GM18505 (cell line): Measurements from ENCODE around the gene LZIC.

Experiments
- ATAC-seq: cut with Tn5 transposase; IDR thresholded peaks from one replicate; pipeline ENCODE4 v1.9.1; 2021; ENCODE audit not compliant: unreplicated experiment
- POLR2A ChIP-seq: IDR thresholded peaks from 4 replicates; pipeline ENCODE4 v1.6.1; 2011; ENCODE audit warnings: borderline replicate concordance; ENCODE audit not compliant: insufficient read depth, insufficient read length; ENCODE audit errors: extremely low read depth

LZIC gene

GRCh38 chr1:9887070-9887469, 56.1 kb downstream of the LZIC start:
- no peak for TF ChIP-seq POLR2A
- no peak for ATAC-seq

DNA sequence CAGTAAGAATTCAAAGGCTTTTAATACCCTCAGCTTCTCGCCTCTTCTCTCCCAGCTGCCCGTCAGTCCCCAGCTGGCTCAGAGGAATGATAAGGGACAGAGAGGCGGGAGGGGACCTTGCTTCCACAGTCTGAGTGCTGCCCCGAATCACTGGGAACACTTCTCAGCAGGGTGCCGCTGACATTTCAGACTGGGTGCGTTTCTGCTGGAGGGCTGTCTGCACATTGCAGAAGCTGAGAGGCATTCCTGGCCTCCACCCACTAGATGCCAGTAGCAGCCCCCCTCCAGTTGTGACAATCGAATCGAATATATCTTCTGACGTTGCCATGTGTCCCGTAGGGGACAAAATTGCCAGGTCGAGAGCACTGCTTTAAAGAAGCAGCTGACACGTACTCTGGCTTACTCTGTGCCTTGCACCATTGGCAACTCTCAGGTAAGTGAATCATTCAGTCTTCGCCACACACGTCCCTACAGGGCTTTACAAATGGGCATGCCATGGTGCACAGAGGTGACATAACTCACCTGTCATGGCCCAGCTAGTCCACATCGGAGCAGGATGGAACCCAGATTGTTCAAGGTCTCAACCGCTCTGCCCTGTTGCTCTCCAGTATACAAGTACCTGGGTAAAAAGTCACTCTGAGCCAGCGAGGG, 57.0 kb downstream of the LZIC start:
- TF ChIP-seq POLR2A = no peak
- no peak for ATAC-seq

DNA sequence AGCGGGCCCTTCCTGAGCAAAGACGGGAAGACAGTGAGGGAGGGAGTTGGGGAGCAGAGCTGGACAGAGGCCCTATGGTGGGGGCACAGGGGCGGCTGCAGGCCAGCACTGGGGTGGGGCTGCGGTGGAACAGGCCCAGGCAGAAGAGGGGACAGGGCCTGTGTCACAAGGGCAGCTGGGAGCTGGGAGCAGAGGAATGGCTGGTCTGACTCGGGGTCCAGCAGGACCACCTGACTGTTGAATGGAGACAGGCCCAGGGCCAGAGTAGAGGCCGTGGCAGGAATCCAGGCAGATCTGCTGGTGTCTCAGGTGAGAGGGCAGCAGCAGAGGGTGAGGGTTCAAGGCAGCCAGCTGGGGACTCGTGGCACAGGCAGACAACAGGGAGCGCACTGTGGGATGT, 58.4 kb downstream of the LZIC start:
- no peak for ATAC-seq
- TF ChIP-seq POLR2A = no peak

DNA sequence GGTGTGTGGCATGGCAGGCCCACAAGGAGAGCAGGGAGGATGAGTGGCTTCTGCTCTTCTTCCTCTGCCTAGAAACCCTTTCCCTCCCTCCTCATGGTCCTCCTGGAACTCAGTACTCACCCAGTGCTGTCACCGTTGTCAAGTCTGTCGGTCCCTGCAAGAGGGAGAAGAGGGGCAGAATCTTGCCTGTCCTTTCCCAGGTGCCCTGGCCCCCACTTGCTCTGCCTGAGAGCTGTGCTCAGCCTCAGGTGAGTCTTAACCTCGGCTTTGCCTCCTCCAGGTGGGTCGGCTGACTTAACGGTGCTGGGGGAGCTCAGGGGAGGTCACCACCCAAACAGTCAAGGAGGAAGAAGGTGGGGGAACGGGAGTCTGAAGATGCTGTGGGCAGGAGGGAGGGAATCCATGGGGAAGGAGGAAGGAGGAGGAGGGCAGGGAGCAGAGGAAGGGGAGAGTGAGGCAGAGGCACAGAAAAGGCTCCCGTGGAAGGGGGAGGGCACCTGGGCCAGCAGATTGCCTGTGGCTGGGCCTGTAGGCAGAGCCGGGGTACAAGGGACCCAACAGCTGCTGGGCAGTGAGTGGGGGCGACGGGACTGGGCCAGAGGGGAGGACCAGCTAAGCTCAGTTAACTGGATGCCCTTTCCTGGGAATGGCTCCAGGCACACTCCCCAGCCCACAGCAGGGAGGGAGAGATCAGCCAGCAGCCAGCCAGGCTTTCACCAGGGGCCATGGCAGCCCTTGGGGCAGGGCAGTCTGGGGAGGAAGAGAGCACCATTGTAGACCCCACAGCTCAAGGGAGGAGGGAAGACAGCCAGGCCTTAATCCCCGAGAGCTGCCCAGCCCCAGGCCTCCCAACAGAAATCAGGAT, 59.4 kb downstream of the LZIC start:
- ATAC-seq = no peak
- TF ChIP-seq POLR2A = no peak

DNA sequence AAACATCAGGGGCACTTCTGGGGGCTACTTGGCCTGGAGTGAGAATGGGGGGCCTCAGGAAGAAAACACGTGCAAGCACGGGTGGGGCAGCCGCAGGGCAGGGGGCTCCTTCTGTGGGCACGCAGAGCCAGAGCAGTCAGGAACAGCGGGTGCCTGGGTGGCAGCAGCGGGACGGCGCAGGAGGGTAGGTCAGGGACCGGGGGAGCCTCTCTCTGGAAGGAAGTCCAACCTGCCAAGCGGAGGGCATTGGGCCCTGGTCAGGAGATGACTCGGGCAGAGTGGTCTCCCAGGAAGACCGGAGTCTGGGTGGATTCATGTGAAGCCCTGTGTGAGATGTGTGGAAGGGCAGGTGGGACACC, 60.3 kb downstream of the LZIC start:
- ATAC-seq = no peak
- TF ChIP-seq POLR2A = no peak

DNA sequence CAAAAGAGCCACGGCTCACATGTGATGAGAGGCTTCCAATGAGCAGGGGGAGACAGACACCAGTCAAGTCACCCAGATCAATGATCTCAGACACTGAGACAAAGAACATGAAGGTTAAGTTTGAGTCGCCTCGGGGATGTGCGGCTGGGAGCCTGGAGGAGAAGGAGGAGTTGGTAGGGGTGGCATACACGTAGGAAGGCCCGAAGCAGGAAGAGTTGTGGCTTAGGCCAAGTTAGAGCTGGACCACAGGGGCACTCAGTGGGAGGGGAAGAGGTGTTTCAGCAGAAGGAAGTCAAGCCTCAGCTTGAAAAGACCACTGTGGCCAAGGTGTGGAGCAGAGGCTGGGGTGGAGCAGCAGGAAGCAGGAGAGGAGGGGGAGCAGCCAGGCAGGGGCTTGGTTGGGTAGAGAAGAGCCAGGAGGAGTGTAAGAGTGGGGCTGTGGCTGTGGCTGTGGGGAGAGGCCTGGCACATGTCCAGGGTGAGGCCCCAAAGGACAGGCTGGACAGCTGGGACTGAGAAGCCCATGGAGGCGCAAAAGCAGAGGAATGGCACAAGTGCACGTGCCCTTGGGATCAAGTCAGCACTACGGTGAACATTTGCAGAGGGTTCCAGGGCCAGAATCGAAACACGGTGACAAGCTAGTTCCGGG, 60.8 kb downstream of the LZIC start:
- no peak for TF ChIP-seq POLR2A
- no peak for ATAC-seq

- ATAC-seq = no peak
- TF ChIP-seq POLR2A = no peak
Measured at GRCh38 chr1:9881838-9882249, 61.3 kb downstream of the LZIC start.
